H1 (cell line): ENCODE results near the gene WNT7A. TPM values are rescaled to one million over a fixed set of nuclear protein-coding genes. Genes with fewer than 3 reads are reported as not detected.

Source experiments
- CTCF ChIA-PET: fragments of 300-600 bp; sonication (Branson Sonifier 250); formaldehyde crosslinking; loops from one replicate; lab custom pipeline; 2021; ENCODE audit not compliant: partially characterized antibody; lab: Charles Lee
- POLR2A ChIA-PET: fragments of 300-600 bp; sonication (Branson Sonifier 250); formaldehyde crosslinking; loops from one replicate; lab custom pipeline; 2021; ENCODE audit warnings: inconsistent platforms; ENCODE audit not compliant: partially characterized antibody; lab: Charles Lee
- DNase-seq, 2 experiments: peaks; one replicate each; pipeline versions ENCODE4 v3.0.0 to v3.0.0-alpha.2; 2010 to 2022; ENCODE audit warnings: low spot score in 2 of 2, low read depth in 1 of 2, mixed read lengths in 1 of 2
- FAIRE-seq: peaks from 2 replicates; lab custom pipeline; 2011; peaks lifted over from hg19 to GRCh38; lab: Jason Lieb, UNC
- H2AFZ ChIP-seq: 2 replicates; pipeline ENCODE4 v1.8.1; 2012; ENCODE audit warnings: low read length, inconsistent platforms
- H2AK5ac ChIP-seq: 2 replicates; pipeline ENCODE4 v1.6.1; 2013; ENCODE audit warnings: low read depth, low read length
- H2BK120ac ChIP-seq: replicated peaks from 2 replicates; pipeline ENCODE3; 2013; ENCODE audit warnings: low read depth, low read length, inconsistent platforms
- H2BK12ac ChIP-seq: 2 replicates; pipeline ENCODE4 v1.6.1; 2013; ENCODE audit warnings: low read depth, low read length
- H2BK15ac ChIP-seq: 2 replicates; pipeline ENCODE4 v1.6.1; 2013; ENCODE audit warnings: low read length
- H2BK20ac ChIP-seq: 2 replicates; pipeline ENCODE4 v1.6.1; 2013; ENCODE audit warnings: low read length
- H2BK5ac ChIP-seq: 2 replicates; pipeline ENCODE4 v1.6.1; 2013; ENCODE audit warnings: low read depth, low read length
- H3K14ac ChIP-seq: 2 replicates; pipeline ENCODE4 v1.6.1; 2013; ENCODE audit warnings: inconsistent platforms; ENCODE audit not compliant: insufficient read length
- H3K18ac ChIP-seq: 2 replicates; pipeline ENCODE4 v1.6.1; 2013; ENCODE audit warnings: low read length; ENCODE audit errors: extremely low read depth
- H3K23ac ChIP-seq: 2 replicates; pipeline ENCODE4 v1.6.1; 2013; ENCODE audit warnings: inconsistent platforms; ENCODE audit not compliant: insufficient read length
- H3K23me2 ChIP-seq: 2 replicates; pipeline ENCODE4 v1.6.1; 2013; ENCODE audit warnings: low read depth, low read length
- H3K27ac ChIP-seq: 2 replicates; pipeline ENCODE4 v1.6.1; 2011; ENCODE audit warnings: low read depth, low read length, inconsistent platforms
- H3K27me3 ChIP-seq, 4 experiments: replicated peaks in 1 of 4; 1 replicate in 1 of 4; 2 replicates in 3 of 4; pipeline versions ENCODE4 v1.6.1 to v1.8.1; 2011 to 2013; ENCODE audit warnings: low read length in 3 of 4, mild to moderate bottlenecking in 3 of 4, inconsistent platforms in 2 of 4, mixed read lengths in 2 of 4, moderate library complexity in 1 of 4; ENCODE audit not compliant: control insufficient read depth in 3 of 4, insufficient read depth in 3 of 4; ENCODE audit errors: extremely low read depth in 1 of 4
- H3K36me3 ChIP-seq, 4 experiments: 2 replicates each; pipeline versions ENCODE4 v1.6.1 to v1.8.1; 2011 to 2013; ENCODE audit warnings: mild to moderate bottlenecking in 4 of 4, low read length in 3 of 4, moderate library complexity in 2 of 4, control low read depth in 1 of 4, inconsistent platforms in 1 of 4; ENCODE audit not compliant: insufficient read depth in 4 of 4, control insufficient read depth in 2 of 4
- H3K4ac ChIP-seq: replicated peaks from 2 replicates; pipeline ENCODE3; 2013; ENCODE audit warnings: low read length, low read depth, mixed read lengths, inconsistent platforms; ENCODE audit not compliant: insufficient read length
- H3K4me1 ChIP-seq, 4 experiments: replicated peaks in 1 of 4; 1 replicate in 1 of 4; 2 replicates in 3 of 4; pipeline versions ENCODE4 v1.6.1 to v1.8.1; 2011 to 2013; ENCODE audit warnings: low read length in 3 of 4, inconsistent platforms in 2 of 4, mixed read lengths in 1 of 4; ENCODE audit not compliant: insufficient read depth in 4 of 4, control insufficient read depth in 3 of 4
- H3K4me2 ChIP-seq, 2 experiments: 2 replicates each; pipeline versions ENCODE4 v1.6.1 to v1.8.1; 2011 to 2013; ENCODE audit warnings: low read depth in 2 of 2, low read length in 2 of 2, control low read depth in 1 of 2, inconsistent platforms in 1 of 2, mild to moderate bottlenecking in 1 of 2; ENCODE audit not compliant: insufficient read depth in 1 of 2
- H3K4me3 ChIP-seq, 4 experiments: fragments of 200-600, 300-600 bp in 1 of 4; sonication (generic), shearing (Covaris generic), sonication (Bioruptor Twin) in 1 of 4; 2 replicates each; pipeline versions ENCODE4 v1.5.1 to v1.8.1; 2011 to 2016; ENCODE audit warnings: low read length in 4 of 4, low read depth in 3 of 4, control low read depth in 2 of 4, inconsistent platforms in 2 of 4, mild to moderate bottlenecking in 2 of 4, mixed read lengths in 1 of 4, moderate library complexity in 1 of 4; ENCODE audit not compliant: insufficient read depth in 2 of 4; ENCODE audit errors: extremely low read depth in 1 of 4
- H3K56ac ChIP-seq: replicated peaks from 2 replicates; pipeline ENCODE3; 2013; ENCODE audit warnings: low read depth, mild to moderate bottlenecking, mixed read lengths, low read length, inconsistent platforms; ENCODE audit not compliant: insufficient read length
- H3K79me1 ChIP-seq: 2 replicates; pipeline ENCODE4 v1.6.1; 2013; ENCODE audit warnings: low read depth, low read length, control low read depth
- H3K79me2 ChIP-seq, 2 experiments: 2 replicates each; pipeline versions ENCODE4 v1.6.1 to v1.8.1; 2012 to 2013; ENCODE audit warnings: low read length in 2 of 2, mild to moderate bottlenecking in 2 of 2, inconsistent platforms in 1 of 2; ENCODE audit not compliant: insufficient read depth in 2 of 2, control insufficient read depth in 1 of 2
- H3K9ac ChIP-seq, 4 experiments: replicated peaks in 1 of 4; 1 replicate in 1 of 4; 2 replicates in 3 of 4; pipeline versions ENCODE4 v1.6.1 to v1.8.1; 2011 to 2013; ENCODE audit warnings: low read depth in 3 of 4, low read length in 3 of 4, control low read depth in 2 of 4, mild to moderate bottlenecking in 2 of 4, moderate library complexity in 2 of 4, inconsistent platforms in 1 of 4; ENCODE audit errors: extremely low read depth in 1 of 4
- H3K9me3 ChIP-seq, 2 experiments: 2 replicates each; pipeline versions ENCODE4 v1.6.1 to v1.8.1; 2012 to 2013; ENCODE audit warnings: mild to moderate bottlenecking in 2 of 2, moderate library complexity in 2 of 2, control low read depth in 1 of 2, inconsistent platforms in 1 of 2, low read depth in 1 of 2, low read length in 1 of 2, mixed read lengths in 1 of 2; ENCODE audit not compliant: insufficient read depth in 2 of 2
- H4K20me1 ChIP-seq, 2 experiments: replicated peaks in 1 of 2; 2 replicates each; pipeline versions ENCODE3 to v1.8.1; 2011 to 2013; ENCODE audit warnings: inconsistent platforms in 2 of 2, low read length in 2 of 2, mild to moderate bottlenecking in 1 of 2; ENCODE audit not compliant: insufficient read depth in 2 of 2, control insufficient read depth in 1 of 2
- H4K5ac ChIP-seq: 2 replicates; pipeline ENCODE4 v1.6.1; 2013; ENCODE audit warnings: low read length, low read depth, mixed read lengths, inconsistent platforms; ENCODE audit not compliant: insufficient read length
- H4K8ac ChIP-seq: 2 replicates; pipeline ENCODE4 v1.8.0; 2013; ENCODE audit warnings: mild to moderate bottlenecking, moderate library complexity, low read length, inconsistent platforms; ENCODE audit not compliant: insufficient read depth; ENCODE audit errors: extremely low read depth
- H4K91ac ChIP-seq: replicated peaks from 2 replicates; pipeline ENCODE3; 2013; ENCODE audit warnings: low read length, mixed read lengths, inconsistent platforms; ENCODE audit not compliant: insufficient read length
- ATF2 ChIP-seq: IDR thresholded peaks from 2 replicates; pipeline ENCODE4 v1.6.1; 2012; ENCODE audit warnings: low read length, inconsistent platforms
- BCL11A ChIP-seq, 2 experiments: IDR thresholded peaks; one replicate each; pipeline ENCODE4 v1.6.1; 2011; ENCODE audit warnings: low read depth in 2 of 2, low read length in 2 of 2, mild to moderate bottlenecking in 2 of 2
- CREB1 ChIP-seq: IDR thresholded peaks from 2 replicates; pipeline ENCODE4 v1.6.1; 2012; ENCODE audit warnings: inconsistent platforms
- SRF ChIP-seq: IDR thresholded peaks from 2 replicates; pipeline ENCODE4 v1.6.1; 2011; ENCODE audit warnings: mild to moderate bottlenecking, low read depth, low read length, moderate library complexity
- WGBS, 2 experiments: shearing (Covaris generic) in 1 of 2; methylation state at CpG; one replicate each; pipeline versions ENCODE4 v1.1.6 to v1.1.7; 2013 to 2015; ENCODE audit warnings: low lambda C conversion rate in 2 of 2, mixed read lengths in 2 of 2, inconsistent platforms in 1 of 2, low coverage in 1 of 2, missing lambda C conversion rate in 1 of 2; ENCODE audit not compliant: insufficient replicate concordance in 2 of 2, insufficient coverage in 1 of 2, insufficient read length in 1 of 2; ENCODE audit errors: extremely low coverage in 1 of 2, missing lambda C conversion rate in 1 of 2; 5-methylcytosine and 5-hydroxymethylcytosine counted together
- polyA plus RNA-seq, 7 experiments: library from polyadenylated mRNA; depleted of rRNA in 3 of 7; stranded (reverse) in 5 of 7; unstranded in 2 of 7; fragments of >200 nt in 5 of 7; fragments of 200-250 nt in 2 of 7; gene quantifications; 1 replicate in 5 of 7; 2 replicates in 1 of 7; 4 replicates in 1 of 7; pipeline versions ENCODE4 v1.2.1 to v1.2.3, GENCODE V29; 2011 to 2013; ENCODE audit warnings: missing spikeins in 2 of 7, mixed read lengths in 2 of 7
- total RNA-seq: library from RNA; stranded (reverse); fragmentation: NEBNext Ultra II Directional; extraction: Animal tissue kit (Norgen Biotek cat#: 25700); gene quantifications from 2 replicates; pipeline ENCODE4 v1.2.1, GENCODE V29; 2021

The WNT7A gene
- total and polyA plus RNA-seq, 2 of the 8 experiments (the other 6 are each of a cell fraction or from before 2014, with no cell fraction given): 0.02 TPM; not detected in 1

- no peak for TF ChIP-seq CREB1
- no peak for TF ChIP-seq SRF
- TF ChIP-seq ATF2: no peak
- no peak for TF ChIP-seq BCL11A (IDR thresholded peaks at IDR 0.05; ENCODE audit: low read depth in 2 of 2, low read length in 2 of 2)
- Histone ChIP-seq H2AK5ac (no peak overlapping the region), H3K18ac (no peak overlapping the region), H4K5ac (no peak overlapping the region), H2BK20ac (no peak overlapping the region), H3K4me2 (no peak overlapping the region), H3K14ac (no peak overlapping the region), H2BK12ac (no peak overlapping the region), H2BK120ac (no peak overlapping the region), H4K20me1 (no peaks in the 10 kb centered on the region), H3K23ac (no peak overlapping the region), H3K4ac (no peak overlapping the region), H3K36me3 (no peaks in the 10 kb centered on the region), H3K27ac (no peak overlapping the region), H3K4me1 (peaks cover 0 to under 1% (median 0%) of the 10 kb centered on the region in 4 experiments; a peak in 1 of 7 replicates), H3K79me1 (no peaks in the 10 kb centered on the region), H3K23me2 (peaks cover 2% of the 10 kb centered on the region; the same call in 1 of the 2 replicates), H2AFZ (no peak overlapping the region), H4K8ac (no peak overlapping the region), H3K9me3 (no peaks in the 10 kb centered on the region), H3K56ac (no peak overlapping the region), H3K4me3 (no peak overlapping the region), H2BK15ac (no peak overlapping the region), H3K79me2 (no peaks in the 10 kb centered on the region), H2BK5ac (no peak overlapping the region), H3K9ac (no peak overlapping the region), H4K91ac (no peak overlapping the region), H3K27me3 (no peaks in the 10 kb centered on the region)
- no peak for DNase-seq
- no peak for FAIRE-seq
- POLR2A ChIA-PET: no interaction called here
- CTCF ChIA-PET: no interaction called here
- WGBS, 2 experiments: 76% methylated on average over 4 of the region's 4 CpGs; no CpG with 5 or more reads in 1 of the 2 experiments
These were observed 38.0 kb downstream of the WNT7A start for GRCh38 chr3:13841826-13842225.
